NCI-H2196 treated with DMSO at 0.1 percent for 48 hours (cell line): ENCODE data around the gene ZNF76.
"Not testable (repeated sequence)": the region's sequence is repeated elsewhere in the genome, so short reads cannot be mapped to it uniquely, and the experiment has no call there.

Experiments
- DNase-seq: peaks from one replicate; lab custom pipeline; 2025; ENCODE audit not compliant: unreplicated experiment; lab: John Stamatoyannopoulos, UW

Gene ZNF76

DNA sequence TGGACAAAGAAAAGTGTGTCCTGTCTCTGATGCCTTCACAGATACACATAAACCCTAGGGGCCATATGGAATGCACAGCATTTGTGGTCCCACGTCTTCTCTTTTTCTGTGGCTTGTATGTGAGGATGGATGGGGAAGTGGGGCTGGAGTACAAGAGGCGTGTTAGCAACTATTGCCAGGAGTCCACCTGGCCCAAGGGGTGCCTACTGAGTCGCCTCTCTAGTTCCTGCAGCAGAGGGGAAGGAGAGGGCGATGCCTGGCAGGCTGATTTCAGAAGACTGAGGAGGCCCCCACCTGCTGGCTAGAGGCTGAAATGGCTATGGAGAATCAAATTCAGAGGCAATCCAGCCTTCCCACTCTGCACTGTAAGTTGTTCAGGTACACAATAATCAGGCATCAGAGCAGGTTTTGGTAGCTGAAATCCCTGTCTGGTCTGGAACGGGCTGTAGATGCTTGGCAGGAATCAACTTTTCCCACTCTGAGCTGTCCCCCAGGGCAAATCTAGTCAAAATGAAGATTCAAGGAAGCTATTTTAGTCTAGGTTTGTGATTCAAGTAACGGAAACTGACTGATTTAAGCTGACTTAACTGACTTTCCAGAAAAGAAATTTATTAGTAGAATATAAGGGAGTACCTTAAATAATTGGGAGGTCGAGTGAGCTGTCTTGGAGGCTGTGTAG lies 68.0 kb downstream of the ZNF76 start:
- DNase-seq, result peak; percentile 35

DNA sequence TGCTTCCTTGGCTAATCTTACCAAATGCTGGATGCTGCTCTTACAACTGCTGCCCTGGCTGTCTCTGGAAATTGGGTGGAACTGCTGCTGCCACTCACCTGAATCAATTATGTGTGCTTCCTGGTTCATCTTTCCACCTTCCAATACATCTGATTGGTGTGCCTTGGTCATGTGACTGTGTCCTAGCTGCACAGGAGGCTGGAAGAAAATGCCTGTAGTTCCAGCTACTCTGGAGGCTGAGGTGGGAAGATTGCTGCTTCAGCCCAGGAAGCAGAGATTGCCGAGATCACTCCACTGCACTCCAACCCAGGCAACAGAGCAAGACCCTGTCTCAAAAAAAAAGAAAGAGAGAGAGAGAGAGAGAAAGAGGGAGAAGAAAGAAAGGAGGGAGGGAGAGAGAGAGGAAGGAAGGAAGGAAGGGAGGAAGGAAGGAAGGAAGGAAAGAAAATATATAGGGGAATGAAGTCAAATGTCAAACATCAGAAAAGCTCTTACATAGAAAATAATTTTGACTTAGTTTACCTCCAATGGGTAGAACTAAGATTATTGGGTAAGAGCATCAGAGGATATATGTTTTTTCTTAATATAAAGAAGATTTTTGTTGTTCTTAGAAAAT lies 68.7 kb downstream of the ZNF76 start:
- DNase-seq, result no peak

DNA sequence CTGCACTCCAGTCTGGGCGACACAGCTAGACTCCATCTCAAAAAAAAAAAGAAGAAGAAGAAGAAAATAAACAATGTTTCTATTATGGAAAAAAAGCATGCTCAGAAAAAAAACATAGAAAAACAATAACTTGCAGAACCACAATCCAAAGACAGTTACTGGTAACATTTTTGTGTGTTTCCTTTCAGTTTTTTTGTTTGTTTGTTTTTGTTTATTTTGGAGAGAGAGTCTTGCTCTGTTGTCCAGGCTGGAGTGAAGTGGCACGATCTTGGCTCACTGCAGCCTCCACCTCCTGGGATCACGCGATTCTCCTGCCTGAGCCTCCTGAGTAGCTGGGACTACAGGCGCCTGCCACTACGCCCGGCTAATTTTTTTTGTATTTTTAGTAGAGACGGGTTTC lies 69.4 kb downstream of the ZNF76 start:
- DNase-seq, result not testable (repeated sequence)

DNA sequence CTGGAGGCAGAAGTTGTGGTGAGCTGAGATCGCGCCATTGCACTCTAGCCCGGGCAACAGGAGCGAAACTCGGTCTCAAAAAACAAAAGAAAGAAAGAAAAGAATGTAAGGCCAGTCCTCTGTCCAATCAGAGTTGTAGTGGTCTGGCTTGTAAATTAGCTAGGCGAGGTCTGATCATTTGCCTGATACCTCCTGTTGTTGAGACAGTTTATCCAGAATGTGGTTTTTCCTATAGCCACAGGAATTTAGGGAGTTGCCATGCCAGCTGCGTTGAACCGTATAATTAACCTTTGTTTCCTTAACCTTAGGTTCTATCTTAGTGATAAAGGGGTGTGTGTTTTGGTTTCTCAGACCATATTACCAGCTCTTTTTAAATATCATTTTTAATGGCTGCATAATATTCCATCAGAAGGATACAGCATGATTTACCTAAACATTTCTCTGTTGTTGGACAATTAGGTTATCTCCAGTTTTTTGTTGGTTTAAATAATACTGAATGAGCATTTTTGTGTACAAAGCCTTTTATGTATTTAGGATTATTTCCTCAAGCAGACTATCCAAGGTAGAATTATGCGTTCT lies 71.1 kb downstream of the ZNF76 start:
- no peak for DNase-seq

DNA sequence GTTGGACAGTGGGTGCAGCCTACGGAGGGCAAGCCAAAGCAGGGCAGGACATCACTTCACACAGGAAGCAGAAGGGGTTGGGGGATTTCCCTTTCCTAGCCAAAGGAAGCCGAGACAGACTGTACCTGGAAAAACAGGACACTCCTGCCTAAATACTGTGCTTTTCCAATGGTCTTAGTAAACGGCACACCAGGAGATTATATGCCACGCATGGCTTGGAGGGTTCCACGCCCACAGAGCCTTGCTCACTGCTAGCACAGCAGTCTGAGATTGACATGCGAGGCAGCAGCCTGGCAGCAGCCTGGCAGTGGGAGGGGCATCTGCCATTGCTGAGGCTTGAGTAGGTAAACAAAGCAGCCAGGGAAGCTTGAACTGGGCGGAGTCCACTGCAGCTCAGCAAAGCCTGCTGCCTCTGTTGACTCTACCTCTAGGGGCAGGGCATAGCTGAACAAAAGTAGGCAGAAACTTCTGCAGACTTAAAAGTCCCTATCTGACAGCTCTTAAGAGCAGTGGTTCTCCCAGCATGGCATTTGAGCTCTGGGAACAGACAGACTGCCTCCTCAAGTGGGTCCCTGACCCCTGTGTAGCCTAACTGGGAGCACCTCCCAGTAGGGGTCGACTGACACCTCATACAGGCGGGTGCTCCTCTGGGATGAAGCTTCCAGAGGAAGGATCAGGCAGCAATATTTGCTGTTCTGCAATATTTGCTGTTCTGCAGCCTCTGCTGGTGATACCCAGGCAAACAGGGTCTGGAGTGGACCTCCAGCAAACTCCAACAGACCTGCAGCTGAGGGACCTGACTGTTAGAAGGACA lies 72.7 kb downstream of the ZNF76 start:
- not testable (repeated sequence) for DNase-seq

DNA sequence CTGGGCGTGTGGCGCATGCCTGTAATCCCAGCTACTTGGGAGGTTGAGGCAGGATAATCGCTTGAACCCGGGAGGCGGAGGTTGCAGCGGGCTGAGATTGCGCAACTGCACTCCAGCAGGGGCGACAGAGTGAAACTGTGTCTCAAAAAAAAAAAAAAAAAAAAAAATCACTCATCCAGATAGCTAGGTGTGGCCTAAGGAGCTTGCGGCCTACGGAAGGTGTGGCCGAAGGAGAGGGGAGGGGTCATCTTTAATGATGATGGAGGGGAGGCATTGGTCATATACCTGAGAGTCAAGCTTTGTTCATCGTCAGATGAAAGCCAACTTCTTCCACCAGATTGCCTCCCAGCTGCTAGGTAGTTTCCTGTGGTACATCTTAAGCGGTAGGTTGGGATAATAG lies 82.0 kb downstream of the ZNF76 start:
- no peak for DNase-seq

DNA sequence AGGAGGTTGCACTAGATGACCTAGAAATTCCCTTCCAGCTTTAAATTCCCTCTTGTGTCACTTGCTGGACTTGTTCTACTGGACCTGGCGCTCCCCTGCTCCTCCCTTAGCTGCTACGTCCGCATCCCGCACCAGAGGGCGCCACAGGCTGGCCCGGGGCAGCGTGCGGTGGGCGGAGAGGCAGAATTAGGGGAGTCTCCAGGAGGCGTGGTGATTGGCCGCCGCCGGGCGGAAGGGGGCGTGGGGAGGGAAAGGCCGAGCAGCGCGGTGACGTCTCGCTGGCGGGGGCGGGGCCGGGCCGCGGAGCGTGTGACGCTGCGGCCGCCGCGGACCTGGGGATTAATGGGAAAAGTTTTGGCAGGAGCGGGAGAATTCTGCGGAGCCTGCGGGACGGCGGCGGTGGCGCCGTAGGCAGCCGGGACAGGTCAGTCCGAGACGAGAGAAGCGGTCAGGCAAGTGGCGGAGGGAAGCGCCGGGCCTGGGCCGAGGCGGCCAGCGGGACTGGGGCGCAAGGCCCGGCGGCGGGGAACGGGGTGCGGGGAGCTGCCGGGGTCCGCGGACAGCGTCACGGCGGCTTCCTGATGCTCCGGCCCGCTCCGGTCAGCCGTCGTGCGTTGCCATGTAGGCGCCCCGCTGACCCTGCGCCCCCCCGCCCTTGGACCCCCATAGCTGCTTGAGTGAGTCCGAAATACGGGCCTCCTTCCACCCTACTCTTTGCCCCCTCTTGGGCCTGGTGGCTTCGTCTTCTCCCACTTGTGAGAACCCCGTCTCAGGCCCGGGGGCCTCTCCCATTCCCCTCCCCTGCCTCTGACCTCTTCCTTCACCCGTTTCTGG lies 82.9 kb downstream of the ZNF76 start, which contains the start of gene PPARD:
TSS of gene PPARD (plus strand) at position 301 of the 834 bp plus-strand sequence. CDS start 68,530 bp downstream, outside the sequence.
- peak; percentile 90 for DNase-seq

DNA sequence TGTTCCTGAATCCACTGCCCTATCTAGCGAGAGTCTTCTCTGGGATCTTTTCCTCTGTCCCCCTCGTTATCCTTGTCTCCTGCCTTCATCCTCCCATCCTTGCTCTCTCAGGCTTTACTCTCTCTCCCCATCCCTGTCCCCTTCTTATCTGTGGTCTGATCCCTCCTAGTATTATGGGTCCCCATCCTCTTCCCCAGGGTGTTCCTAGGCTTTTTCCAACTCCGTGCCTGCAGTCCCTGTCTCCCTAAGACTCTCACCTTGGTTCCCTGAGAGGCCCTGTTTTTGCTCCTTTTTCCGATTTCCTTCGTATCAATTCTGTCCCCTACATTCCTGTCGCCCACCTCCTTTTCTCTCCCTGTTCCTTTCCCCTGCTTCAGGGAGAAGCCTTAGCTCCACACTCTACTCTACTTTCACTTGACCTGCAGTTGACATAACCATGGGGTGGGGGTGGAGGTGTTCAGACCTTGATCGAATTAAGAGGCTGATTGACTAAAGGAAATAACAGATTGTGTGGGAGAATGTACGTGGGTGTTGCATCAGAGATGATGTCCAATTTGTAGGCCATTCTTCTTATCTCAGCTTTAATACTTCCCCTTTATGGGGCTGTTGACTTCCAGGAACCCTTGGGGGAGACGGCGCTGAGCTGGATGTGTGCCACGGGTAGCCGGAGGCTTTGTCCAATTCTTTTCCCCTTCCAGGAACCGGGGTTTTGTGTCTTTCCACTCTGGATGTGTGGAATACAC lies 83.7 kb downstream of the ZNF76 start:
- no peak for DNase-seq

DNA sequence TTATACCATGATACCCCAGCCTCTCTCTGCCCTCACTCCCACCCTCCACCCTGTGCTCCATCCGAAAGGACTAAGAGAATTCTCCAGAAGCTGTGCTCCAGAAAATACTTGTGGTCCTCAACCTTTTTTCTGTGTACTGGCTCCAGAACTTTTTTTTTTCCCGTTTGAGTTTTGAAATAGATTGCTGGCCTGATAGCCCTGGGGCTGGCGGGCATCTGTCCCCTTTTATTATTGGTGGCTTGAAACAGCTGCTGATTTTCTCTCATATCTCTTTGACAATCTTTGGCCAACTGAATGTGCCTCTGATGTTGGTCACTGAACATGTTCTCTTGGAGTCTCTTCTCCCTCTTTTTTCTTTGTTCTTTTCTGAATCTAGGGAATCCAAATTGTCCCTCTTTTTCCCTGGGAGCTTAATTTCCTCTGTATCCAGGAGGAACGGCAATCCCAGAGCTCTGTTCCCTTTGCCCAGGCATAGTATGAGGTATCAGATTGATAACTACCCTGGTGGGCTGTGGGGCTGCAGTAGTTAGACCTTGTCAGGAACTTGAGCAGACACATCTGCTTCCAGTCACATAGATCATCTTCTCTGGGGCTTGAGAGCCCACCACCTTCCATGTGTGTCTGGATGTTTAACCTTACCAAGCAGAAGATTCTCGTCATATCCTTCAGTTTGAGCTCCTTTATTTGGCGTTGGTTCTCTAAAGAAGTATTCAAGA lies 84.5 kb downstream of the ZNF76 start:
- DNase-seq, result no peak
